K562 (cell line): ENCODE data around the gene NBPF3. TPM values are rescaled to one million over a fixed set of nuclear protein-coding genes. Genes with fewer than 3 reads are reported as not detected.

Experiments
- ATAC-seq: fragments of 200-7000 bp; cut with Tn5 transposase; 3 replicates; pipeline ENCODE4 v1.9.1; 2020; ENCODE audit warnings: moderate library complexity
- BruUV-seq: library from RNA; stranded (reverse); fragments of 400-500 nt; replicated peaks from 2 replicates; lab custom pipeline; 2021; lab: Mats Ljungman, UMichigan
- CTCF ChIA-PET: fragments of 300-600 bp; formaldehyde crosslinking; extraction: SDS; loops from one replicate; lab custom pipeline; 2021; ENCODE audit warnings: low intra/inter-chr PET ratio; lab: Yijun Ruan, JAX
- POLR2A ChIA-PET: fragments of 300-600, 350-650 bp; sonication (Branson Sonifier 250); formaldehyde crosslinking; extraction: SDS; loops from one replicate; lab custom pipeline; 2021; ENCODE audit warnings: antibody characterized with exemption, inconsistent platforms; lab: Yijun Ruan, JAX
- DNase-seq, 4 experiments: peaks; one replicate each; pipeline versions ENCODE4 v3.0.0 to v3.0.0-alpha.2; 2011 to 2018; ENCODE audit warnings: low spot score in 3 of 4, mixed read lengths in 3 of 4; ENCODE audit errors: extremely low read depth in 1 of 4
- FAIRE-seq: peaks from 2 replicates; lab custom pipeline; 2011; peaks lifted over from hg19 to GRCh38; lab: Jason Lieb, UNC
- H2AFZ ChIP-seq: 2 replicates; pipeline ENCODE4 v1.6.0; 2011; ENCODE audit warnings: low read depth, low read length, control low read depth, inconsistent platforms
- H3K27ac ChIP-seq: fragments of 200-600 bp; 3 replicates; pipeline ENCODE4 v1.8.0; 2011; ENCODE audit warnings: low read depth, mild to moderate bottlenecking, control low read depth, inconsistent platforms, low read length, moderate library complexity, mixed read lengths; ENCODE audit errors: extremely low read depth
- H3K27me3 ChIP-seq, 2 experiments: fragments of 300-600 bp in 1 of 2; 2 replicates in 1 of 2; 3 replicates in 1 of 2; pipeline versions ENCODE4 v1.6.0 to v1.8.0; 2011; ENCODE audit warnings: inconsistent platforms in 2 of 2, low read length in 2 of 2, mild to moderate bottlenecking in 1 of 2, mixed read lengths in 1 of 2, moderate library complexity in 1 of 2; ENCODE audit not compliant: control insufficient read depth in 2 of 2, insufficient read depth in 2 of 2
- H3K36me3 ChIP-seq: fragments of 300-600 bp; 3 replicates; pipeline ENCODE4 v1.8.0; 2011; ENCODE audit warnings: mild to moderate bottlenecking, low read length, inconsistent platforms; ENCODE audit not compliant: control insufficient read depth, insufficient read depth
- H3K4me1 ChIP-seq, 2 experiments: fragments of 200-600 bp in 1 of 2; replicated peaks in 1 of 2; 2 replicates in 1 of 2; 3 replicates in 1 of 2; pipeline versions ENCODE4 v1.5.1 to v1.8.0; 2011; ENCODE audit warnings: inconsistent platforms in 2 of 2, low read length in 2 of 2, mild to moderate bottlenecking in 1 of 2, mixed read lengths in 1 of 2, moderate library complexity in 1 of 2; ENCODE audit not compliant: control insufficient read depth in 2 of 2, insufficient read depth in 2 of 2
- H3K4me2 ChIP-seq: 2 replicates; pipeline ENCODE4 v1.6.1; 2011; ENCODE audit warnings: low read length, control low read depth, inconsistent platforms, mixed read lengths; ENCODE audit not compliant: insufficient read depth
- H3K4me3 ChIP-seq: fragments of 200-600 bp; sonication (generic), shearing (Covaris generic); 2 replicates; pipeline ENCODE4 v1.5.1; 2016; ENCODE audit warnings: control low read depth, inconsistent platforms
- H3K79me2 ChIP-seq: fragments of 200-600 bp; 3 replicates; pipeline ENCODE4 v1.8.0; 2011; ENCODE audit warnings: low read length, inconsistent platforms; ENCODE audit not compliant: control insufficient read depth, insufficient read depth
- H3K9ac ChIP-seq, 2 experiments: 2 replicates each; pipeline versions ENCODE4 v1.6.0 to v1.6.1; 2011; ENCODE audit warnings: low read depth in 2 of 2, low read length in 2 of 2, control low read depth in 1 of 2, inconsistent platforms in 1 of 2, mild to moderate bottlenecking in 1 of 2, mixed read lengths in 1 of 2; ENCODE audit not compliant: insufficient read depth in 1 of 2
- H3K9me1 ChIP-seq: one replicate; pipeline ENCODE4 v1.6.0; 2011; ENCODE audit warnings: inconsistent platforms, mild to moderate bottlenecking, low read length, moderate library complexity; ENCODE audit not compliant: control insufficient read depth, insufficient read depth
- H3K9me3 ChIP-seq: replicated peaks from 2 replicates; pipeline ENCODE4 v1.5.1; 2011; ENCODE audit warnings: low read depth, low read length, inconsistent platforms; ENCODE audit not compliant: control insufficient read depth, insufficient read depth
- H4K20me1 ChIP-seq: replicated peaks from 2 replicates; pipeline ENCODE4 v1.6.1; 2011; ENCODE audit warnings: low read length, inconsistent platforms, mixed read lengths; ENCODE audit not compliant: control insufficient read depth, insufficient read depth
- ARID3B ChIP-seq: fragments of 250-450 bp; sonication (Bioruptor Pico); IDR thresholded peaks from 2 replicates; pipeline ENCODE4 v1.4.0; 2020; ENCODE audit warnings: borderline replicate concordance
- CHD2 ChIP-seq: IDR thresholded peaks from 2 replicates; pipeline ENCODE4 v1.6.1; 2011; ENCODE audit warnings: low read depth, low read length
- HCFC1 ChIP-seq: IDR thresholded peaks from 2 replicates; pipeline ENCODE4 v1.6.1; 2012; ENCODE audit warnings: low read depth, low read length, improper control_type of control experiment
- HES1 ChIP-seq: fragments of 450-650 bp; IDR thresholded peaks from 2 replicates; pipeline ENCODE4 v1.6.1; 2016; ENCODE audit warnings: low read depth, mild to moderate bottlenecking, moderate library complexity
- POLR2G ChIP-seq: fragments of 200-400 bp; formaldehyde crosslinking; IDR thresholded peaks from 2 replicates; pipeline ENCODE4 v1.6.1; 2017; ENCODE audit warnings: low read depth, mild to moderate bottlenecking, antibody characterized with exemption, low read length, moderate library complexity
- SPI1 ChIP-seq: IDR thresholded peaks from 2 replicates; pipeline ENCODE4 v1.6.1; 2011; ENCODE audit warnings: low read depth, low read length, control low read depth, borderline replicate concordance
- XRCC3 ChIP-seq: fragments of 450-650 bp; IDR thresholded peaks from 2 replicates; pipeline ENCODE4 v1.6.1; 2017; ENCODE audit warnings: mild to moderate bottlenecking, moderate library complexity
- ZNF224 ChIP-seq: sonication (generic); formaldehyde crosslinking; IDR thresholded peaks from 2 replicates; pipeline ENCODE4 v1.8.0; 2022; ENCODE audit warnings: mild to moderate bottlenecking, missing genetic modification reagents
- ZNF354B ChIP-seq: fragments of 250-450 bp; sonication (Bioruptor Pico); IDR thresholded peaks from 2 replicates; pipeline ENCODE4 v1.4.0; 2020
- ZNF592 ChIP-seq: fragments of 450-650 bp; IDR thresholded peaks from 2 replicates; pipeline ENCODE4 v1.6.1; 2017; ENCODE audit warnings: antibody characterized with exemption, mild to moderate bottlenecking
- WGBS: fragments of 100-300 bp; shearing (Covaris generic); methylation state at CpG from one replicate; pipeline ENCODE4 v1.1.6; 2016; ENCODE audit warnings: low coverage, mixed read lengths; ENCODE audit not compliant: insufficient coverage; ENCODE audit errors: missing lambda C conversion rate; 5-methylcytosine and 5-hydroxymethylcytosine counted together
- in situ Hi-C: fragments of 300-500 bp; cut with MboI; formaldehyde crosslinking; loops from 4 replicates; pipeline ENCODE4 v1.15.0; 2018; ENCODE audit warnings: inconsistent platforms, mixed read lengths
- intact Hi-C: fragments of 100-400 bp; cut with micrococcal nuclease; formaldehyde crosslinking; loops from 2 replicates; pipeline ENCODE4 v1.14.2; 2022
- polyA plus RNA-seq, 8 experiments: library from polyadenylated mRNA; depleted of rRNA in 4 of 8; stranded (reverse) in 5 of 8; unstranded in 3 of 8; fragments of >200 nt; fragmentation: Nextera tagmentation in 2 of 8; fragmentation: Illumina TruSeq in 1 of 8; extraction: Ambion mirVana in 2 of 8; extraction: Trizol in 1 of 8; gene quantifications; 2 replicates each; pipeline versions ENCODE4 v1.2.1 to v1.2.3, GENCODE V29; 2011 to 2014; ENCODE audit warnings: inconsistent platforms in 1 of 8, missing spikeins in 1 of 8
- total RNA-seq, 7 experiments: library from RNA; depleted of rRNA in 6 of 7; stranded (reverse); fragments of >200 nt in 6 of 7; fragmentation: Illumina TruSeq in 2 of 7; extraction: Trizol in 2 of 7; gene quantifications; 2 replicates each; pipeline versions ENCODE4 v1.2.1 to v1.2.3, GENCODE V29; 2011 to 2021; ENCODE audit warnings: low replicate concordance in 1 of 7

Gene NBPF3
- total and polyA plus RNA-seq, 9 of the 15 experiments (the other 6 are each of a cell fraction or from before 2014, with no cell fraction given): 1.5 to 7.3 (median 5.4) TPM

- TF ChIP-seq ARID3B: no peak
- TF ChIP-seq HES1: no peak
- TF ChIP-seq ZNF354B (CRISPR knock-in tag): no peak
- no peak for TF ChIP-seq SPI1
Measured at GRCh38 chr1:21503706-21504377, 63.9 kb downstream of the NBPF3 start (continued).

- Histone ChIP-seq H3K36me3 (no peaks in the 10 kb centered on the region), H3K27me3 (peaks cover 28 to 39% of the 10 kb centered on the region in 2 experiments), H3K9me1 (no peaks in the 10 kb centered on the region), H3K9me3 (no peaks in the 10 kb centered on the region), H3K79me2 (no peaks in the 10 kb centered on the region), H4K20me1 (peaks cover 8% of the 10 kb centered on the region; the same call in 1 of the 2 replicates), H2AFZ (no peak overlapping the region), H3K9ac (no peak overlapping the region), H3K4me3 (no peak overlapping the region), H3K27ac (no peak overlapping the region), H3K4me2 (no peak overlapping the region), H3K4me1 (peaks cover 0 to 14% of the 10 kb centered on the region in 2 experiments; a peak in 3 of 5 replicates)
- in situ Hi-C loops: loop anchor here (25.0 kb wide), 1 partner anchor 155 kb away; the partner anchor contains the start of gene RAP1GAP
- ATAC-seq (no peak), DNase-seq (no peak), FAIRE-seq (no peak)
- intact Hi-C loops: no loop called here
- CTCF ChIA-PET: no interaction called here
- POLR2A ChIA-PET: interaction anchor here (0.7 to 1.0 kb wide), 2 partner anchors 8 to 13 kb away, joined by 3 to 5 read pairs; no protein-coding TSS in a partner anchor
- no TSS peak for BruUV-seq
- 1% methylated on average over 4 of the region's 4 CpGs for WGBS
- TF ChIP-seq CHD2 (no peak), ZNF224 (CRISPR knock-in tag) (no peak), ZNF592 (no peak), ARID3B (no peak), HCFC1 (no peak), XRCC3 (no peak), POLR2G (no peak)
Measured at GRCh38 chr1:21506804-21507203, 66.9 kb downstream of the NBPF3 start.
